HepG2 (cell line): ENCODE results near the gene HTR7. TPM values are rescaled to one million over a fixed set of nuclear protein-coding genes. Genes with fewer than 3 reads are reported as not detected.

Experiments
- ATAC-seq: fragments of 200-7000 bp; cut with Tn5 transposase; 3 replicates; pipeline ENCODE4 v1.9.1; 2020; ENCODE audit warnings: mild to moderate bottlenecking, moderate library complexity
- BruUV-seq: library from RNA; stranded (reverse); fragments of 400-500 nt; replicated peaks from 2 replicates; lab custom pipeline; 2021; lab: Mats Ljungman, UMichigan
- CTCF ChIA-PET: fragments of 300-600 bp; formaldehyde crosslinking; extraction: SDS; loops from one replicate; lab custom pipeline; 2021; ENCODE audit warnings: low total read pairs, inconsistent platforms, low intra/inter-chr PET ratio; lab: Yijun Ruan, JAX
- POLR2A ChIA-PET: fragments of 350-600 bp; sonication (Branson Sonifier 250); formaldehyde crosslinking; loops from one replicate; lab custom pipeline; 2020; ENCODE audit warnings: antibody characterized with exemption, inconsistent platforms; lab: Yijun Ruan, JAX
- DNase-seq: peaks from one replicate; pipeline ENCODE4 v3.0.0-alpha.2; 2015; ENCODE audit warnings: low spot score
- FAIRE-seq: peaks from 3 replicates; lab custom pipeline; 2011; peaks lifted over from hg19 to GRCh38; lab: Jason Lieb, UNC
- H2AFZ ChIP-seq: one replicate; pipeline ENCODE4 v1.6.1; 2011; ENCODE audit warnings: low read length, inconsistent platforms
- H3K27ac ChIP-seq: fragments of 300-600 bp; 3 replicates; pipeline ENCODE4 v1.8.0; 2011; ENCODE audit warnings: mixed run types, mild to moderate bottlenecking, mixed read lengths, low read length, inconsistent platforms; ENCODE audit not compliant: insufficient read depth; ENCODE audit errors: extremely low read length
- H3K27me3 ChIP-seq, 2 experiments: fragments of 200-600 bp in 1 of 2; 2 replicates in 1 of 2; 3 replicates in 1 of 2; pipeline versions ENCODE4 v1.6.0 to v1.8.0; 2011; ENCODE audit warnings: low read length in 2 of 2, mild to moderate bottlenecking in 2 of 2, moderate library complexity in 2 of 2, inconsistent platforms in 1 of 2; ENCODE audit not compliant: insufficient read depth in 2 of 2, control insufficient read depth in 1 of 2
- H3K36me3 ChIP-seq, 2 experiments: fragments of 200-600 bp in 1 of 2; replicated peaks in 1 of 2; 2 replicates in 1 of 2; 3 replicates in 1 of 2; pipeline versions ENCODE4 v1.5.1 to v1.8.0; 2011; ENCODE audit warnings: low read length in 2 of 2, inconsistent platforms in 1 of 2; ENCODE audit not compliant: insufficient read depth in 2 of 2, control insufficient read depth in 1 of 2
- H3K4me1 ChIP-seq: 2 replicates; pipeline ENCODE4 v1.5.1; 2012; ENCODE audit warnings: low read length, inconsistent platforms; ENCODE audit not compliant: insufficient read depth
- H3K4me2 ChIP-seq: 2 replicates; pipeline ENCODE4 v1.6.0; 2011; ENCODE audit warnings: low read depth, low read length, inconsistent platforms
- H3K4me3 ChIP-seq, 3 experiments: fragments of 200-600 bp in 1 of 3; sonication (generic), shearing (Covaris generic) in 1 of 3; replicated peaks in 1 of 3; 2 replicates each; pipeline ENCODE4 v1.5.1; 2011 to 2016; ENCODE audit warnings: low read length in 3 of 3, inconsistent platforms in 2 of 3, low read depth in 2 of 3, mild to moderate bottlenecking in 2 of 3, control low read depth in 1 of 3, mixed read lengths in 1 of 3; ENCODE audit not compliant: insufficient read depth in 1 of 3
- H3K79me2 ChIP-seq: one replicate; pipeline ENCODE4 v1.6.1; 2011; ENCODE audit warnings: low read length, inconsistent platforms; ENCODE audit not compliant: insufficient read depth
- H3K9ac ChIP-seq: 2 replicates; pipeline ENCODE4 v1.6.0; 2011; ENCODE audit warnings: mild to moderate bottlenecking, low read depth, low read length, inconsistent platforms; ENCODE audit not compliant: insufficient read depth
- H3K9me3 ChIP-seq: 2 replicates; pipeline ENCODE4 v1.5.1; 2012; ENCODE audit warnings: mild to moderate bottlenecking, low read length
- H4K20me1 ChIP-seq: 2 replicates; pipeline ENCODE4 v1.6.0; 2011; ENCODE audit warnings: inconsistent platforms, mild to moderate bottlenecking, low read length, moderate library complexity; ENCODE audit not compliant: insufficient read depth
- ETV5 ChIP-seq: IDR thresholded peaks from 2 replicates; pipeline ENCODE4 v1.6.1; 2018; ENCODE audit warnings: missing biosample characterization, missing genetic modification reagents, inconsistent platforms, borderline replicate concordance
- MATR3 ChIP-seq: sonication (generic); formaldehyde crosslinking; IDR thresholded peaks from 2 replicates; pipeline ENCODE4 v1.4.0; 2020; ENCODE audit warnings: missing genetic modification reagents
- TCF12 ChIP-seq, 2 experiments: fragments of 450-650 bp in 1 of 2; sonication (generic) in 1 of 2; formaldehyde crosslinking in 1 of 2; IDR thresholded peaks; 2 replicates each; pipeline versions ENCODE4 v1.6.1 to v1.8.0; 2017 to 2022; ENCODE audit warnings: antibody characterized with exemption in 1 of 2, mild to moderate bottlenecking in 1 of 2, missing genetic modification reagents in 1 of 2, moderate library complexity in 1 of 2
- THAP9 ChIP-seq: sonication (generic); formaldehyde crosslinking; IDR thresholded peaks from 2 replicates; pipeline ENCODE4; 2020; ENCODE audit warnings: missing genetic modification reagents, mild to moderate bottlenecking, borderline replicate concordance
- ZNF282 ChIP-seq: fragments of 450-650 bp; IDR thresholded peaks from 2 replicates; pipeline ENCODE4 v1.6.1; 2018; ENCODE audit not compliant: partially characterized antibody
- ZNF619 ChIP-seq: sonication (generic); formaldehyde crosslinking; IDR thresholded peaks from 2 replicates; pipeline ENCODE4 v1.4.0; 2020; ENCODE audit warnings: mild to moderate bottlenecking, missing genetic modification reagents
- WGBS: methylation state at CpG from one replicate; pipeline ENCODE4 v1.1.6; 2017; ENCODE audit warnings: low lambda C conversion rate; 5-methylcytosine and 5-hydroxymethylcytosine counted together
- in situ Hi-C: cut with HindIII; loops from 2 replicates; pipeline ENCODE4 v1.10.0; 2017; ENCODE audit warnings: low pct_unique_long_range_greater_than_20kb; ENCODE audit not compliant: extremely low pct_ligation_motif_present
- intact Hi-C: fragments of 100-400 bp; cut with micrococcal nuclease; formaldehyde crosslinking; loops from one replicate; pipeline ENCODE4 v1.10.0; 2022; ENCODE audit not compliant: unreplicated experiment
- polyA plus RNA-seq, 8 experiments: library from polyadenylated mRNA; depleted of rRNA in 3 of 8; stranded (reverse) in 7 of 8; unstranded in 1 of 8; fragments of >200 nt; fragmentation: Illumina TruSeq in 4 of 8; extraction: Trizol in 4 of 8; gene quantifications; 2 replicates each; pipeline versions ENCODE4 v1.2.1 to v1.2.3, GENCODE V29; 2011 to 2016; ENCODE audit warnings: low read depth in 4 of 8, missing spikeins in 1 of 8, mixed read lengths in 1 of 8; ENCODE audit not compliant: insufficient read depth in 1 of 8
- total RNA-seq, 5 experiments: library from RNA; depleted of rRNA; stranded (reverse); fragments of >200 nt; fragmentation: Illumina TruSeq; extraction: Trizol; gene quantifications; 2 replicates each; pipeline ENCODE4 v1.2.3, GENCODE V29; 2016; ENCODE audit warnings: low read depth in 1 of 5
- TF ChIP-seq, protein P1 (sequence below): sonication (generic); formaldehyde crosslinking; IDR thresholded peaks from 2 replicates; pipeline ENCODE4 v1.4.0; 2020; ENCODE audit warnings: missing genetic modification reagents

HTR7 gene
- total and polyA plus RNA-seq, 2 of the 13 experiments (the other 11 are each of a cell fraction or from before 2014, with no cell fraction given), result 0.04 TPM; not detected in 1

- FAIRE-seq, result peak; percentile 47
- Histone ChIP-seq H4K20me1 (no peaks in the 10 kb centered on the region), H3K4me2 (peak overlapping the region; percentile 85), H3K36me3 (peaks cover 0 to 23% of the 10 kb centered on the region in 2 experiments; a peak in 3 of 5 replicates), H3K27ac (no peak overlapping the region), H3K4me3 (peak overlapping the region; percentile 86 to 93 (median 86)), H2AFZ (no peak overlapping the region), H3K4me1 (peaks cover 28% of the 10 kb centered on the region), H3K9ac (peak overlapping the region; percentile 83), H3K79me2 (peaks cover 25% of the 10 kb centered on the region), H3K9me3 (peaks cover 13% of the 10 kb centered on the region), H3K27me3 (no peaks in the 10 kb centered on the region; a peak in 1 of 5 replicates)
- 2% methylated on average over 8 of the region's 8 CpGs for WGBS
- ChIA-PET POLR2A (no interaction called here), CTCF (no interaction called here)
- no peak for ATAC-seq
- in situ Hi-C loops, result no loop called here
- TSS peak; percentile 61 for BruUV-seq
- DNase-seq, result no peak
- TF ChIP-seq ZNF282 (no peak), THAP9 (CRISPR knock-in tag) (no peak), ZNF619 (CRISPR knock-in tag) (no peak), MATR3 (CRISPR knock-in tag) (no peak), TCF12 (IDR thresholded peaks at IDR 0.05) (no peak), TCF12 (CRISPR knock-in tag; IDR thresholded peaks at IDR 0.05) (no peak), ETV5 (CRISPR knock-in tag) (no peak)
- TF ChIP-seq, protein P1, sequence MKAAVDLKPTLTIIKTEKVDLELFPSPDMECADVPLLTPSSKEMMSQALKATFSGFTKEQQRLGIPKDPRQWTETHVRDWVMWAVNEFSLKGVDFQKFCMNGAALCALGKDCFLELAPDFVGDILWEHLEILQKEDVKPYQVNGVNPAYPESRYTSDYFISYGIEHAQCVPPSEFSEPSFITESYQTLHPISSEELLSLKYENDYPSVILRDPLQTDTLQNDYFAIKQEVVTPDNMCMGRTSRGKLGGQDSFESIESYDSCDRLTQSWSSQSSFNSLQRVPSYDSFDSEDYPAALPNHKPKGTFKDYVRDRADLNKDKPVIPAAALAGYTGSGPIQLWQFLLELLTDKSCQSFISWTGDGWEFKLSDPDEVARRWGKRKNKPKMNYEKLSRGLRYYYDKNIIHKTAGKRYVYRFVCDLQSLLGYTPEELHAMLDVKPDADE (CRISPR knock-in tag), result no peak
- intact Hi-C loops, result no loop called here
Observed at GRCh38 chr10:90872648-90873020, 14.8 kb upstream of the HTR7 start.
